Spleen (tissue), 11 donors: ENCODE data around the gene TKTL1. TPM values are rescaled to one million over a fixed set of nuclear protein-coding genes. Genes with fewer than 3 reads are reported as not detected.
A peak's percentile ranks its signal among the peaks of the same experiment; 100 is the strongest.

ENCODE experiments used
- DNase-seq: peaks from one replicate; pipeline ENCODE4 v3.0.0-alpha.2; 2020
- H3K27ac ChIP-seq, 8 donors: fragments of 200-600 bp; sonication (generic) in 7 of 8; 1 replicate in 4 of 8; 2 replicates in 4 of 8; pipeline versions ENCODE4 v1.5.0 to v1.8.0; 2016 to 2021; ENCODE audit warnings: inconsistent platforms in 4 of 8, mild to moderate bottlenecking in 4 of 8, moderate library complexity in 1 of 8
- H3K27me3 ChIP-seq, 7 donors: fragments of 200-600 bp; sonication (generic) in 6 of 7; replicated peaks in 1 of 7; 1 replicate in 4 of 7; 2 replicates in 3 of 7; pipeline versions ENCODE4 v1.5.0 to v1.8.0; 2016 to 2021; ENCODE audit warnings: inconsistent platforms in 3 of 7, mild to moderate bottlenecking in 1 of 7
- H3K36me3 ChIP-seq, 6 donors: fragments of 200-600 bp; sonication (generic) in 5 of 6; 1 replicate in 4 of 6; 2 replicates in 2 of 6; pipeline versions ENCODE4 v1.5.0 to v1.8.0; 2016 to 2021; ENCODE audit warnings: inconsistent platforms in 2 of 6
- H3K4me1 ChIP-seq, 6 donors: fragments of 200-600 bp; sonication (generic) in 5 of 6; 1 replicate in 3 of 6; 2 replicates in 3 of 6; pipeline versions ENCODE4 v1.5.0 to v1.8.0; 2016 to 2021; ENCODE audit warnings: inconsistent platforms in 3 of 6
- H3K4me3 ChIP-seq, 8 donors: fragments of 200-600 bp; sonication (generic) in 7 of 8; 1 replicate in 4 of 8; 2 replicates in 4 of 8; pipeline versions ENCODE4 v1.5.0 to v1.8.0; 2016 to 2021; ENCODE audit warnings: inconsistent platforms in 4 of 8, mild to moderate bottlenecking in 4 of 8, moderate library complexity in 2 of 8
- H3K9me3 ChIP-seq, 8 donors: fragments of 200-600 bp; sonication (generic) in 7 of 8; 1 replicate in 4 of 8; 2 replicates in 4 of 8; pipeline versions ENCODE4 v1.5.0 to v1.8.0; 2016 to 2021; ENCODE audit warnings: inconsistent platforms in 4 of 8
- CTCF ChIP-seq, 11 experiments: fragments of 200-600 bp in 7 of 11; fragments of 450-650 bp in 4 of 11; sonication (generic) in 4 of 11; IDR thresholded peaks in 8 of 11; conservative IDR thresholded peaks in 3 of 11; 1 replicate in 7 of 11; 2 replicates in 4 of 11; pipeline versions ENCODE4 v1.4.0 to v1.8.0; 2016 to 2021; ENCODE audit warnings: antibody characterized with exemption in 11 of 11, inconsistent platforms in 4 of 11, mild to moderate bottlenecking in 1 of 11
- POLR2A ChIP-seq, 3 donors: fragments of 450-650 bp; IDR thresholded peaks; one replicate each; pipeline ENCODE4 v1.5.1; 2017; ENCODE audit warnings: antibody characterized with exemption in 3 of 3, mild to moderate bottlenecking in 1 of 3
- POLR2AphosphoS5 ChIP-seq, 3 donors: sonication (generic); formaldehyde crosslinking; IDR thresholded peaks; one replicate each; pipeline ENCODE4 v1.5.1; 2017; ENCODE audit warnings: antibody characterized with exemption in 3 of 3
- WGBS, 5 donors: extraction: QIAGEN DNeasy Blood & Tissue Kit in 3 of 5; methylation state at CpG; one replicate each; pipeline versions ENCODE4 v1.1.5 to v1.1.7; 2013 to 2018; 5-methylcytosine and 5-hydroxymethylcytosine counted together
- intact Hi-C: fragments of 100-400 bp; cut with DNase I; formaldehyde crosslinking; loops from one replicate; pipeline ENCODE4 v1.15.0; 2023; ENCODE audit warnings: low total_unique reads
- polyA plus RNA-seq, 3 donors: library from polyadenylated mRNA; stranded (reverse); fragments of 200-250 nt; gene quantifications; one replicate each; pipeline ENCODE4 v1.2.1, GENCODE V29; 2013
- total RNA-seq, 7 donors: library from RNA; depleted of rRNA in 3 of 7; stranded (reverse); fragments of >200 nt in 3 of 7; fragmentation: NEBNext Ultra II Directional in 4 of 7; extraction: Animal tissue kit (Norgen Biotek cat#: 25700) in 4 of 7; gene quantifications; one replicate each; pipeline versions ENCODE4 v1.1.0 to v1.2.1, GENCODE V29; 2016 to 2021
- donor health status: healthy with polysubstance abuse.
- donor health status: DM: no; HTN: no; CAD: no; lungs with moderate emphysema.
- donor health status: DM: no; HTN: no; CAD: no.
- donor health status: Bipolar disorder and iron deficiency.
- donor health status: healthy.
- donor health status: DM: no; HTN: no; CAD: no.
- donor health status: DM: yes; HTN: yes; CAD: no.

Gene TKTL1
- total and polyA plus RNA-seq, 10 donors = 0.13 to 3.7 (median 0.77) TPM; not detected in 1

GRCh38 chrX:154303476-154303875 lies 7.9 kb downstream of the TKTL1 start:
- H3K27me3 ChIP-seq = no peaks in the 10 kb centered on the region
- H3K9me3 ChIP-seq = no peaks in the 10 kb centered on the region
- H3K4me3 ChIP-seq = no peak overlapping the region
- DNase-seq = peak; percentile 20
- H3K4me1 ChIP-seq = peaks cover 0 to 31% (median 8%) of the 10 kb centered on the region in 6 donors
- WGBS, 5 donors = 77 to 93% (median 78%) methylated on average over 8 of the region's 8 CpGs
- no peak for TF ChIP-seq CTCF (IDR thresholded peaks at IDR 0.05 in 8 of 11, conservative IDR thresholded peaks at IDR 0.05 in 3 of 11)
- H3K27ac ChIP-seq = no peak overlapping the region
- intact Hi-C loops = no loop called here
- no peaks in the 10 kb centered on the region for H3K36me3 ChIP-seq

- 72 to 91% (median 87%) methylated on average over 2 to 10 of the region's 10 CpGs for WGBS, 5 donors
- peak; percentile 62 for DNase-seq
- Histone ChIP-seq H3K4me1 (peaks cover 0 to 35% (median 13%) of the 10 kb centered on the region in 6 donors), H3K9me3 (no peaks in the 10 kb centered on the region), H3K36me3 (no peaks in the 10 kb centered on the region), H3K27ac (peak overlapping the region in 1 of 8 donors; percentile 46), H3K27me3 (no peaks in the 10 kb centered on the region), H3K4me3 (no peak overlapping the region)
- TF ChIP-seq POLR2A (IDR thresholded peaks at IDR 0.05) = no peak
- TF ChIP-seq POLR2AphosphoS5 (IDR thresholded peaks at IDR 0.05) = no peak
- no peak for TF ChIP-seq CTCF (IDR thresholded peaks at IDR 0.05 in 8 of 11, conservative IDR thresholded peaks at IDR 0.05 in 3 of 11)
- intact Hi-C loops = no loop called here
Measured at GRCh38 chrX:154304846-154305245, 9.3 kb downstream of the TKTL1 start.

GRCh38 chrX:154305541-154306205 lies 10.1 kb downstream of the TKTL1 start:
- H3K4me1 ChIP-seq = peaks cover 0 to 35% (median 13%) of the 10 kb centered on the region in 6 donors
- no peak overlapping the region for H3K4me3 ChIP-seq
- 71 to 80% (median 74%) methylated on average over 10 to 11 of the region's 11 CpGs for WGBS, 5 donors
- intact Hi-C loops = no loop called here
- H3K27ac ChIP-seq = peak overlapping the region in 1 of 8 donors; percentile 46
- H3K36me3 ChIP-seq = no peaks in the 10 kb centered on the region
- DNase-seq = peak; percentile 66
- no peaks in the 10 kb centered on the region for H3K9me3 ChIP-seq
- no peaks in the 10 kb centered on the region for H3K27me3 ChIP-seq
- TF ChIP-seq CTCF (IDR thresholded peaks at IDR 0.05 in 8 of 11, conservative IDR thresholded peaks at IDR 0.05 in 3 of 11) = no peak
- no peak for TF ChIP-seq POLR2AphosphoS5 (IDR thresholded peaks at IDR 0.05)

- peak; percentile 9 for DNase-seq
- H3K4me1 ChIP-seq = peaks cover 0 to 35% (median 13%) of the 10 kb centered on the region in 6 donors
- 82 to 92% (median 90%) methylated on average over 6 of the region's 6 CpGs for WGBS, 5 donors
- H3K27ac ChIP-seq = no peak overlapping the region
- no peaks in the 10 kb centered on the region for H3K27me3 ChIP-seq
- TF ChIP-seq POLR2AphosphoS5 (IDR thresholded peaks at IDR 0.05) (no peak), POLR2A (IDR thresholded peaks at IDR 0.05) (no peak), CTCF (IDR thresholded peaks at IDR 0.05 in 8 of 11, conservative IDR thresholded peaks at IDR 0.05 in 3 of 11) (no peak)
- H3K36me3 ChIP-seq = no peaks in the 10 kb centered on the region
- intact Hi-C loops = no loop called here
- no peak overlapping the region for H3K4me3 ChIP-seq
- no peaks in the 10 kb centered on the region for H3K9me3 ChIP-seq
Measured at GRCh38 chrX:154307202-154307601, 11.6 kb downstream of the TKTL1 start.
